Measurements from ENCODE around the gene RCVRN. TPM values are rescaled to one million over a fixed set of nuclear protein-coding genes. Genes with fewer than 3 reads are reported as not detected.
A peak's percentile ranks its signal among the peaks of the same experiment; 100 is the strongest.

Gene RCVRN
- total and polyA plus RNA-seq, 10 donors: 0.03 to 1.4 (median 0.31) TPM

- WGBS, 5 donors: 89 to 93% (median 92%) methylated on average over 9 of the region's 9 CpGs
- Histone ChIP-seq H3K36me3 (peaks cover 0 to 100% (median 22%) of the 10 kb centered on the region in 6 donors), H3K4me1 (peaks cover 0 to 21% (median 3%) of the 10 kb centered on the region in 6 donors), H3K27ac (no peak overlapping the region), H3K4me3 (no peak overlapping the region), H3K27me3 (replicated peaks in 1 of 7) (no peaks in the 10 kb centered on the region), H3K9me3 (peaks cover 0 to 16% (median 12%) of the 10 kb centered on the region in 8 donors)
- DNase-seq: no peak
- TF ChIP-seq POLR2A (IDR thresholded peaks at IDR 0.05): no peak
- intact Hi-C loops (cut with DNase I; ENCODE audit: low total_unique reads): no loop called here
Measured at GRCh38 chr17:9940841-9941240, 35.8 kb upstream of the RCVRN start.

GRCh38 chr17:9938764-9939163 lies 33.7 kb upstream of the RCVRN start:
- Histone ChIP-seq H3K4me3 (no peak overlapping the region), H3K4me1 (peaks cover 0 to 21% (median 3%) of the 10 kb centered on the region in 6 donors), H3K27me3 (replicated peaks in 1 of 7) (no peaks in the 10 kb centered on the region), H3K36me3 (peaks cover 0 to 100% (median 22%) of the 10 kb centered on the region in 6 donors), H3K27ac (peak overlapping the region in 1 of 8 donors; percentile 58), H3K9me3 (peaks cover 0 to 16% (median 12%) of the 10 kb centered on the region in 8 donors)
- intact Hi-C loops (cut with DNase I; ENCODE audit: low total_unique reads): no loop called here
- no peak for DNase-seq
- WGBS, 5 donors: 69 to 100% (median 83%) methylated on average over 1 of the region's 1 CpG
- TF ChIP-seq CTCF (IDR thresholded peaks at IDR 0.05 in 8 of 11, conservative IDR thresholded peaks at IDR 0.05 in 3 of 11): no peak
- no peak for TF ChIP-seq POLR2AphosphoS5 (IDR thresholded peaks at IDR 0.05)
- no peak for TF ChIP-seq POLR2A (IDR thresholded peaks at IDR 0.05)

- intact Hi-C loops (cut with DNase I; ENCODE audit: low total_unique reads): no loop called here
- Histone ChIP-seq H3K36me3 (peaks cover 0 to 100% (median 26%) of the 10 kb centered on the region in 6 donors), H3K9me3 (peaks cover 0 to 16% (median 12%) of the 10 kb centered on the region in 8 donors), H3K4me1 (peaks cover 0 to 13% (median 3%) of the 10 kb centered on the region in 6 donors), H3K27ac (peak overlapping the region in 1 of 8 donors; percentile 58), H3K27me3 (replicated peaks in 1 of 7) (no peaks in the 10 kb centered on the region), H3K4me3 (no peak overlapping the region)
- DNase-seq: no peak
- TF ChIP-seq CTCF (IDR thresholded peaks at IDR 0.05 in 8 of 11, conservative IDR thresholded peaks at IDR 0.05 in 3 of 11): no peak
- TF ChIP-seq POLR2AphosphoS5 (IDR thresholded peaks at IDR 0.05): no peak
- no peak for TF ChIP-seq POLR2A (IDR thresholded peaks at IDR 0.05)
- 89 to 97% (median 95%) methylated on average over 9 of the region's 9 CpGs for WGBS, 5 donors
Measured at GRCh38 chr17:9937901-9938300, 32.8 kb upstream of the RCVRN start.

- DNase-seq: no peak
- Histone ChIP-seq H3K4me3 (no peak overlapping the region), H3K36me3 (peaks cover 0 to 100% (median 21%) of the 10 kb centered on the region in 6 donors), H3K9me3 (peaks cover 0 to 16% (median 12%) of the 10 kb centered on the region in 8 donors), H3K27me3 (replicated peaks in 1 of 7) (no peaks in the 10 kb centered on the region), H3K4me1 (peaks cover 0 to 13% (median 3%) of the 10 kb centered on the region in 6 donors), H3K27ac (peak overlapping the region in 2 of 8 donors; percentile 50 to 58)
- no peak for TF ChIP-seq CTCF (IDR thresholded peaks at IDR 0.05 in 8 of 11, conservative IDR thresholded peaks at IDR 0.05 in 3 of 11)
- no peak for TF ChIP-seq POLR2A (IDR thresholded peaks at IDR 0.05)
- TF ChIP-seq POLR2AphosphoS5 (IDR thresholded peaks at IDR 0.05): peak; percentile 55 to 61 (median 59)
- 76 to 85% (median 83%) methylated on average over 12 to 13 of the region's 13 CpGs for WGBS, 5 donors
- intact Hi-C loops (cut with DNase I; ENCODE audit: low total_unique reads): no loop called here
Measured at GRCh38 chr17:9937241-9937761, 32.2 kb upstream of the RCVRN start.

Data from spleen (tissue), 11 donors.